Common myeloid progenitor, CD34-positive (primary cell): ENCODE measurements around the gene PARVA.

Experiments
- CTCF ChIA-PET: fragments of 350-600 bp; sonication (Branson Sonifier 250); formaldehyde crosslinking; loops from one replicate; lab custom pipeline; 2021; ENCODE audit warnings: antibody characterized with exemption; lab: Charles Lee
- POLR2A ChIA-PET: fragments of 350-600 bp; sonication (Branson Sonifier 250); formaldehyde crosslinking; loops from one replicate; lab custom pipeline; 2021; ENCODE audit warnings: antibody characterized with exemption; lab: Charles Lee
- DNase-seq, 3 donors: peaks; one replicate each; pipeline versions ENCODE4 v3.0.0 to v3.0.0-alpha.2; 2013
- H3K27ac ChIP-seq, 2 experiments: 1 replicate in 1 of 2; 2 replicates in 1 of 2; pipeline ENCODE4 v1.7.0; 2013; ENCODE audit warnings: inconsistent platforms in 2 of 2, low read length in 2 of 2, mild to moderate bottlenecking in 2 of 2, low read depth in 1 of 2, moderate library complexity in 1 of 2; ENCODE audit not compliant: severe bottlenecking in 2 of 2, insufficient read depth in 1 of 2, poor library complexity in 1 of 2
- H3K27me3 ChIP-seq, 5 experiments: replicated peaks in 2 of 5; 1 replicate in 3 of 5; 2 replicates in 2 of 5; pipeline versions ENCODE4 v1.6.1 to v1.7.0; 2013; ENCODE audit warnings: low read length in 4 of 5, mild to moderate bottlenecking in 2 of 5, moderate library complexity in 2 of 5, inconsistent platforms in 1 of 5; ENCODE audit not compliant: insufficient read depth in 5 of 5, control insufficient read depth in 4 of 5
- H3K36me3 ChIP-seq, 4 experiments: 1 replicate in 2 of 4; 2 replicates in 2 of 4; pipeline versions ENCODE4 v1.6.1 to v1.7.0; 2013; ENCODE audit warnings: low read length in 3 of 4, control low read depth in 1 of 4, mild to moderate bottlenecking in 1 of 4; ENCODE audit not compliant: control insufficient read depth in 4 of 4, insufficient read depth in 4 of 4
- H3K4me1 ChIP-seq, 4 experiments: 1 replicate in 3 of 4; 2 replicates in 1 of 4; pipeline versions ENCODE4 v1.6.1 to v1.7.1; 2013; ENCODE audit warnings: low read length in 3 of 4, mild to moderate bottlenecking in 3 of 4, control low read depth in 1 of 4, inconsistent platforms in 1 of 4, moderate library complexity in 1 of 4; ENCODE audit not compliant: control insufficient read depth in 4 of 4, insufficient read depth in 4 of 4; ENCODE audit errors: control extremely low read depth in 1 of 4
- H3K4me3 ChIP-seq, 7 experiments: 1 replicate in 4 of 7; 2 replicates in 3 of 7; pipeline versions ENCODE4 v1.5.1 to v1.7.0; 2013; ENCODE audit warnings: mild to moderate bottlenecking in 7 of 7, low read length in 6 of 7, moderate library complexity in 6 of 7, inconsistent platforms in 2 of 7, low read depth in 2 of 7, control low read depth in 1 of 7; ENCODE audit not compliant: insufficient read depth in 4 of 7, control insufficient read depth in 1 of 7; ENCODE audit errors: extremely low read depth in 1 of 7
- H3K9me3 ChIP-seq, 5 experiments: 1 replicate in 4 of 5; 2 replicates in 1 of 5; pipeline versions ENCODE4 v1.6.1 to v1.7.1; 2013; ENCODE audit warnings: low read length in 4 of 5, mild to moderate bottlenecking in 2 of 5, inconsistent platforms in 1 of 5, low read depth in 1 of 5, moderate library complexity in 1 of 5; ENCODE audit not compliant: control insufficient read depth in 4 of 5, insufficient read depth in 2 of 5; ENCODE audit errors: control extremely low read depth in 1 of 5
- WGBS: methylation state at CpG from one replicate; pipeline ENCODE4 v1.1.5; 2013; ENCODE audit not compliant: insufficient coverage; 5-methylcytosine and 5-hydroxymethylcytosine counted together

PARVA gene

GRCh38 chr11:12569499-12570425 is 192.4 kb downstream of the PARVA start:
- Histone ChIP-seq H3K27me3 (peaks cover 0 to 16% (median 4%) of the 10 kb centered on the region in 5 experiments), H3K9me3 (peaks cover 0 to 9% (median 5%) of the 10 kb centered on the region in 5 experiments), H3K4me1 (no peaks in the 10 kb centered on the region), H3K27ac (no peak overlapping the region), H3K4me3 (no peak overlapping the region), H3K36me3 (no peaks in the 10 kb centered on the region)
- no peak for DNase-seq
- POLR2A ChIA-PET = no interaction called here
- CTCF ChIA-PET = no interaction called here
- WGBS = no CpG with 5 or more reads among the region's 1 CpG

- Histone ChIP-seq H3K4me3 (no peak overlapping the region), H3K27me3 (peaks cover 0 to 16% (median 0%) of the 10 kb centered on the region in 5 experiments), H3K27ac (no peak overlapping the region), H3K9me3 (peaks cover 0 to 1% (median 0%) of the 10 kb centered on the region in 5 experiments), H3K4me1 (no peaks in the 10 kb centered on the region), H3K36me3 (no peaks in the 10 kb centered on the region)
- WGBS = no CpG with 5 or more reads among the region's 1 CpG
- POLR2A ChIA-PET = no interaction called here
- CTCF ChIA-PET = no interaction called here
- no peak for DNase-seq
These were observed 196.5 kb downstream of the PARVA start for GRCh38 chr11:12573707-12574485.

GRCh38 chr11:12577725-12578644 is 200.6 kb downstream of the PARVA start:
- H3K27ac ChIP-seq = no peak overlapping the region
- H3K36me3 ChIP-seq = no peaks in the 10 kb centered on the region
- H3K9me3 ChIP-seq = peaks cover 0 to 1% (median 0%) of the 10 kb centered on the region in 5 experiments
- ChIA-PET POLR2A (no interaction called here), CTCF (no interaction called here)
- no peak for DNase-seq
- no peaks in the 10 kb centered on the region for H3K4me1 ChIP-seq
- H3K4me3 ChIP-seq = no peak overlapping the region
- peaks cover 0 to 9% (median 0%) of the 10 kb centered on the region in 5 experiments for H3K27me3 ChIP-seq
- 83% methylated on average over 3 of the region's 6 CpGs for WGBS

GRCh38 chr11:12581416-12581815 is 204.0 kb downstream of the PARVA start:
- no peak overlapping the region for H3K4me3 ChIP-seq
- no peaks in the 10 kb centered on the region for H3K4me1 ChIP-seq
- H3K36me3 ChIP-seq = no peaks in the 10 kb centered on the region
- ChIA-PET CTCF (interaction anchor here (1.1 kb wide), 1 partner anchor 308 kb away, joined by 3 read pairs; no protein-coding TSS in a partner anchor), POLR2A (no interaction called here)
- DNase-seq = no peak
- peaks cover 0 to 1% (median 0%) of the 10 kb centered on the region in 5 experiments for H3K9me3 ChIP-seq
- no peak overlapping the region for H3K27ac ChIP-seq
- no CpG with 5 or more reads among the region's 3 CpGs for WGBS
- peaks cover 0 to 4% (median 2%) of the 10 kb centered on the region in 5 experiments for H3K27me3 ChIP-seq

GRCh38 chr11:12581923-12582322 is 204.6 kb downstream of the PARVA start:
- ChIA-PET CTCF (no interaction called here), POLR2A (no interaction called here)
- peaks cover 0 to 4% (median 2%) of the 10 kb centered on the region in 5 experiments for H3K27me3 ChIP-seq
- no peaks in the 10 kb centered on the region for H3K36me3 ChIP-seq
- peaks cover 0 to 1% (median 0%) of the 10 kb centered on the region in 5 experiments for H3K9me3 ChIP-seq
- no peaks in the 10 kb centered on the region for H3K4me1 ChIP-seq
- no peak overlapping the region for H3K27ac ChIP-seq
- 100% methylated on average over 1 of the region's 1 CpG for WGBS
- no peak overlapping the region for H3K4me3 ChIP-seq
- no peak for DNase-seq
